Coronary artery (tissue), 2 donors: Measurements from ENCODE around the gene CRACR2A.

Source experiments
- DNase-seq: peaks from one replicate; pipeline ENCODE4 v3.0.0-alpha.2; 2017; ENCODE audit warnings: low spot score
- H3K27ac ChIP-seq, 2 donors: fragments of 200-600 bp; sonication (generic); one replicate each; pipeline ENCODE4 v1.5.1; 2016 to 2019
- H3K4me3 ChIP-seq: fragments of 200-600 bp; sonication (generic); 2 replicates; pipeline ENCODE4 v1.5.1; 2016; ENCODE audit warnings: mild to moderate bottlenecking, moderate library complexity
- CTCF ChIP-seq: fragments of 200-600 bp; sonication (generic); IDR thresholded peaks from one replicate; pipeline ENCODE4 v1.5.1; 2019; ENCODE audit warnings: antibody characterized with exemption

The CRACR2A gene

GRCh38 chr12:3605692-3606091 is 147.2 kb downstream of the CRACR2A start:
- Histone ChIP-seq H3K4me3 (no peak overlapping the region), H3K27ac (no peak overlapping the region)
- no peak for TF ChIP-seq CTCF
- DNase-seq: no peak

GRCh38 chr12:3604748-3605586 is 147.9 kb downstream of the CRACR2A start:
- Histone ChIP-seq H3K4me3 (no peak overlapping the region), H3K27ac (no peak overlapping the region)
- TF ChIP-seq CTCF: no peak
- DNase-seq: no peak

GRCh38 chr12:3604286-3604685 is 148.6 kb downstream of the CRACR2A start:
- H3K27ac ChIP-seq: no peak overlapping the region
- TF ChIP-seq CTCF: no peak
- DNase-seq: no peak
- no peak overlapping the region for H3K4me3 ChIP-seq

- TF ChIP-seq CTCF: no peak
- no peak for DNase-seq
These were observed 149.3 kb downstream of the CRACR2A start for GRCh38 chr12:3603576-3603975.

GRCh38 chr12:3602488-3602887 is 150.4 kb downstream of the CRACR2A start:
- H3K4me3 ChIP-seq: no peak overlapping the region
- DNase-seq: no peak

More at GRCh38 chr12:3603576-3603975, 149.3 kb downstream of the CRACR2A start:
- H3K4me3 ChIP-seq: no peak overlapping the region
- no peak overlapping the region for H3K27ac ChIP-seq

GRCh38 chr12:3601461-3602150 is 151.3 kb downstream of the CRACR2A start:
- Histone ChIP-seq H3K4me3 (no peak overlapping the region), H3K27ac (no peak overlapping the region)
- no peak for TF ChIP-seq CTCF
- DNase-seq: no peak

More at GRCh38 chr12:3602488-3602887, 150.4 kb downstream of the CRACR2A start:
- H3K27ac ChIP-seq: no peak overlapping the region
- TF ChIP-seq CTCF: no peak

GRCh38 chr12:3600951-3601350 is 152.0 kb downstream of the CRACR2A start:
- Histone ChIP-seq H3K27ac (no peak overlapping the region), H3K4me3 (no peak overlapping the region)
- DNase-seq: no peak
- TF ChIP-seq CTCF: no peak
